NCI-H128 (cell line): ENCODE results near the gene FAM124B.
"Not testable (repeated sequence)": the region's sequence is repeated elsewhere in the genome, so short reads cannot be mapped to it uniquely, and the experiment has no call there.

Experiments
- DNase-seq: peaks from one replicate; lab custom pipeline; 2025; ENCODE audit not compliant: unreplicated experiment; lab: John Stamatoyannopoulos, UW

Gene FAM124B

GRCh38 chr2:224416656-224417360 is 14.9 kb upstream of the FAM124B start:
- DNase-seq = no peak

- no peak for DNase-seq
Measured at GRCh38 chr2:224413381-224413780, 11.5 kb upstream of the FAM124B start.

GRCh38 chr2:224412141-224413015 is 10.5 kb upstream of the FAM124B start:
- DNase-seq = no peak

- no peak for DNase-seq
Measured at GRCh38 chr2:224410946-224411561, 9.1 kb upstream of the FAM124B start.

GRCh38 chr2:224408676-224409075 is 6.8 kb upstream of the FAM124B start:
- DNase-seq = no peak

- DNase-seq = no peak
Measured at GRCh38 chr2:224407241-224407701, 5.4 kb upstream of the FAM124B start.

GRCh38 chr2:224405841-224406370 is 4.0 kb upstream of the FAM124B start:
- DNase-seq = no peak

GRCh38 chr2:224405412-224405811 is 3.5 kb upstream of the FAM124B start:
- no peak for DNase-seq

GRCh38 chr2:224404796-224405195 is 2.9 kb upstream of the FAM124B start:
- DNase-seq = no peak

- no peak for DNase-seq
Measured at GRCh38 chr2:224403657-224404056, 1.8 kb upstream of the FAM124B start.

- DNase-seq = no peak
Measured at GRCh38 chr2:224400886-224401632, 848 bp downstream of the FAM124B start.

- DNase-seq = no peak
Measured at GRCh38 chr2:224400174-224400810, 1.6 kb downstream of the FAM124B start.

GRCh38 chr2:224398289-224398688 is 3.6 kb downstream of the FAM124B start:
- DNase-seq = no peak

- not testable (repeated sequence) for DNase-seq
Measured at GRCh38 chr2:224397100-224397499, 4.8 kb downstream of the FAM124B start.

GRCh38 chr2:224395620-224396390 is 6.1 kb downstream of the FAM124B start:
- DNase-seq = no peak

GRCh38 chr2:224393157-224393872 is 8.6 kb downstream of the FAM124B start:
- DNase-seq = no peak

GRCh38 chr2:224392545-224392944 is 9.4 kb downstream of the FAM124B start:
- DNase-seq = no peak

- DNase-seq = no peak
Measured at GRCh38 chr2:224389317-224389716, 12.6 kb downstream of the FAM124B start.

GRCh38 chr2:224386876-224387275 is 15.0 kb downstream of the FAM124B start:
- DNase-seq = no peak
